ENCODE results near the gene TMEM176A.
A peak's percentile ranks its signal among the peaks of the same experiment; 100 is the strongest.

The TMEM176A gene

DNA sequence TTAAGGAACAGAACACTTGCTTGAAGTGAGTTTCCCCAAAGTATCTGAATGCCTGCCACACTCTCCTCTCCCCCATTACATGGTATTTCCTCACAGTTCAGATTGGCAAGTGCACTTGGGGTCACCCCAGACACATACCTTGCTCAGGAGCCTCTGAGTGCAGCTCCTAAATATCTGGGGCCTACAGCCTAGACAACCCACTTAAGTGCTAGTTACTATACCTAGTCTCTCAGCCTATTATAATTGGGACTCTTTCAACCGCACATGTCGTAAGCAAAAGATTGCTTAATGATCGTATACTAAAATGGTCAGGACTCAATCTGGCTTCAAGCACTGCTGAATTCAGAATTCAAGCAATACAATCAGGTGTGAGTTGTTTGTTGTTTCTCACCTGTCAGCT is 20.3 kb upstream of the TMEM176A start:
- Mint-ChIP-seq H3K4me1 (ENCODE audit: low read depth) (peaks cover 3% of the 10 kb centered on the region), H3K9me3 (no peaks in the 10 kb centered on the region), H3K4me3 (no peak overlapping the region), H3K27me3 (no peaks in the 10 kb centered on the region), H3K36me3 (ENCODE audit: low read depth) (no peaks in the 10 kb centered on the region), H3K27ac (no peak overlapping the region)
- no peak for DNase-seq

DNA sequence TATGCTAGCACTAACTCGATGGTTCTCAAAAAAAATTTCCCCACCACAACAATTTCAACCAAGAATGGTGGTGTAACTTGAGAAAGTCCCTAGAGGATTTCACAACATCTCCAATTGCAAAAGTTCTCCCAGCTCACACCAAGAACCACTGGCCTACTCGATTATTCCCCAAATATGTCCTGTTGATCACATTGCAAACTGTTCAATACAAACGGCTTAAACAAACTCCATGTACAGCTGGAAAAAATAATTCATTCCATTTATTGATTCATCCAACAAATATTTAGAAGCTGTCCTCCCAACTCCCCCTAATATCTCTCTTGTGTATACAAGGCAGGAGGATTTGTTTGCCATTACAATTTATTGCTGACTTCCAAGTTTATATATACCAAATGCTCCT is 19.5 kb upstream of the TMEM176A start:
- DNase-seq = no peak
- H3K9me3 Mint-ChIP-seq = no peaks in the 10 kb centered on the region
- H3K4me1 Mint-ChIP-seq (ENCODE audit: low read depth) = peaks cover 9% of the 10 kb centered on the region
- H3K4me3 Mint-ChIP-seq = no peak overlapping the region
- H3K27ac Mint-ChIP-seq = no peak overlapping the region
- H3K27me3 Mint-ChIP-seq = peaks cover 6% of the 10 kb centered on the region
- no peaks in the 10 kb centered on the region for H3K36me3 Mint-ChIP-seq (ENCODE audit: low read depth)

DNA sequence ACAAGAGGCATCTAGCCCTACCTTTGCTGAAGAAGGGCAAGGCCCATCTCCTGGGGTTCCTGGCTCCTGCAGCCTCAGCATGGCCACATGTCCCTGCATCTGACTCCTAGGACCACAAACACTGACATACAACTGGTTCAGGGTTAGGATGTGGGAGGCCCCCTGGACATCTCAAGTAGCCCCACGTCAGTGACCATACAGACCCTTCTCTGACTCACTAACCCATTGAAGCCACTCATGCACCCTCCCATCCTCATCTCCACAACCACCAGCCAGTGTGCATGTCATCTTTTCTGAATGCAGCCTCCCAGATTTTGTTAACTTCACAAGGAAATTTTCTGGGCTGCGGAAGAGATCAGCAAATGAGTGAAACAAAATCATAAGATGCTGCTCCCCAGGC is 18.6 kb upstream of the TMEM176A start:
- H3K4me1 Mint-ChIP-seq (ENCODE audit: low read depth) = peaks cover 10% of the 10 kb centered on the region
- no peaks in the 10 kb centered on the region for H3K9me3 Mint-ChIP-seq

DNA sequence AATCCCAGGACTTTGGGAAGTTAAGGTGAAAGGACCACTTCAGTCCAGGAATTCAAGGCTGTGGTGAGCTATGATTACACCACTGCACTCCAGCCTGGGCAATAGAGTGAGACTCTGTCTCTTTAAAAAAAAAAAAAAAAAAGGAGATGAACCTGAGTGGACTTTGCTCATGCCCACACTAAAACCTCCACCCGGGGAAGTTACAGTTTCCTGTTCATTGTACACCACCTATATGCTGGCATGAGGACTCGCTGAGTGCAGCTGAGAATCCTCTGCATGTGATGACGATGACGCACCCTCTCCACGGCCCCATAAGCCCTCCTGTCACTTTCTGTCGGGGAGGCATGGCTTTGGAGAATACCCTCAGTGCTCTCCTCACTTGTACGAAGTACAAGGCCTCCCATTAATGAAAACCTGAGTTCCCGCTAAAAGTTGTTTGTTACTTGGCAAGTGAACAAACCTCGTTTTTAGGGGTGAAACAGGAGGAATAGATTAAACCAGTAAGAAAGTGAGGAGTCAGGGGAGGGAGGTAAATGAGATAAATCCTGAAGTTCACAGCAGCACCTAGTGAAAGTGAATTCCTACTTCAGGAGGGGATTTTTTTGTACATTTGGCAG is 16.3 kb upstream of the TMEM176A start:
- no peak for DNase-seq
- H3K27me3 Mint-ChIP-seq = peaks cover 11% of the 10 kb centered on the region
- no peak overlapping the region for H3K4me3 Mint-ChIP-seq
- H3K9me3 Mint-ChIP-seq = no peaks in the 10 kb centered on the region
- peaks cover 7% of the 10 kb centered on the region for H3K4me1 Mint-ChIP-seq (ENCODE audit: low read depth)
- no peak overlapping the region for H3K27ac Mint-ChIP-seq
- no peaks in the 10 kb centered on the region for H3K36me3 Mint-ChIP-seq (ENCODE audit: low read depth)

More for the DNA sequence above, 18.6 kb upstream of the TMEM176A start:
- no peaks in the 10 kb centered on the region for H3K36me3 Mint-ChIP-seq (ENCODE audit: low read depth)
- no peak overlapping the region for H3K27ac Mint-ChIP-seq
- no peak overlapping the region for H3K4me3 Mint-ChIP-seq
- peaks cover 7% of the 10 kb centered on the region for H3K27me3 Mint-ChIP-seq
- DNase-seq = no peak

DNA sequence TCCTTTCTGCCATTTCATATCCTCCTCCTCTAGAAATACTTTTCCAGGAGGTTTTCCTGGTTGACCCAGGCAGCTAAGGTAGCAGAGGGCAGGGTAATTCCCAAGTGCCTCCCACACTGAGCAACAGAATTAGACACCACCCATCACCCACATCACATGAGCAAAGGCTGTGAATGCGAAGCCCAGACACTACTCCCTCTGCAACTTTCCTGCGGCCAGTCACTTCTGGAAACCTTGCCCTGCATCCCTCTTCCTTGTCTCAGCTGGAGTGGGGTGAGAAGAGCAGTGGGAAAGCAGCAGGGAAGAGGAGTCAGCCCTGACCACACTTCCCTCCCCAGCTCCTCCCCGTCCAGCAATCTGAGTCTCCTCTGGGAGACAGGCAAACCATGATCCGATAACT is 15.6 kb upstream of the TMEM176A start:
- peaks cover 7% of the 10 kb centered on the region for H3K4me1 Mint-ChIP-seq (ENCODE audit: low read depth)
- H3K27ac Mint-ChIP-seq = no peak overlapping the region
- no peaks in the 10 kb centered on the region for H3K9me3 Mint-ChIP-seq
- DNase-seq = no peak
- no peaks in the 10 kb centered on the region for H3K36me3 Mint-ChIP-seq (ENCODE audit: low read depth)
- no peak overlapping the region for H3K4me3 Mint-ChIP-seq
- peaks cover 11% of the 10 kb centered on the region for H3K27me3 Mint-ChIP-seq

DNA sequence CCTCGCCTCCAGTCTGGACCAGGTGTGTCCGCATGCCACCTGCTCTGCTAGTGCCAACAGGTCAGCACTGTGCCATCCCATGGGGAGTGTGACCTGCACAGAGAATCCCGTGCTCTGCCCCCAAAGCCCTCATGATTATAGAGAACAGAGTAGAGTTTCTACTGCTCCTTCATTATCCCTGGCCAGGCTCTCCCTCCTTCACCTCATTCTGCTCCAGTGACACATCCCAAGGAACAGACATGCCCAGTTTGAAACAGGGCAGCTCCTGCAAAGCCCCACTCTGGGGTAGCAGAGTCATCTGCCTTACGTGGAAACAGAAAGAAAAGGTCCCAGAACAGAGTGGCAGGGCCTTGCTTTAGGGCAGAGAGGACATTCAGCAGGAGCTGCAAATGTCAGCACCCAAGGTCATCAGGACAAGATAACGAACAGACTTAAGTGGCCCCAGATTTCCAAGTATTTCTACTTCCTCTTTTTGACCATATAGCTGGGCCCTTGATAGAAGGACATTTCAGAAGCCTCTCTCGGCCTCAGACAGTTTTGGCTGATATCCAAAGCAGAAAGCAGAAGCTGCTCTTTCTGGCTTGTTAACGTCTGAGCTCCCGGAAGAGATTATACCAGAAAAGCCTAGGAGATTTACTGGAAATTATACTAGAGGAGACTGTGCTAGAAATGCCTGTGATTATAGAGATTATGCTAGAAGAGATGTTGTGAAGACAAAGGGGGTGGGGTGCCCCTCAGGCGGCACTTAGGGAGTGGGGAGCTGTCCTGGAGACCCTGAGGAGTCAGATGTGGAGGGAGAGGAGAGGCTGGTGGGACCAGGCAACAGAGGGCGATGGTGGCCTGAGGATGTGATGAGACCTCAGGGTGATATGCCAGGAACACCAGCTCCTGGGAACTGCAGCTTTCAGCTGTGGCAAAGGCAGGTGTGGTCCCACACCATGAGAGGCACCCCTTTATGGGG is 13.0 kb upstream of the TMEM176A start:
- Mint-ChIP-seq H3K36me3 (ENCODE audit: low read depth) (no peaks in the 10 kb centered on the region), H3K4me3 (no peak overlapping the region), H3K27ac (no peak overlapping the region), H3K27me3 (peaks cover 11% of the 10 kb centered on the region), H3K9me3 (no peaks in the 10 kb centered on the region), H3K4me1 (ENCODE audit: low read depth) (peaks cover 7% of the 10 kb centered on the region)
- DNase-seq = no peak

DNA sequence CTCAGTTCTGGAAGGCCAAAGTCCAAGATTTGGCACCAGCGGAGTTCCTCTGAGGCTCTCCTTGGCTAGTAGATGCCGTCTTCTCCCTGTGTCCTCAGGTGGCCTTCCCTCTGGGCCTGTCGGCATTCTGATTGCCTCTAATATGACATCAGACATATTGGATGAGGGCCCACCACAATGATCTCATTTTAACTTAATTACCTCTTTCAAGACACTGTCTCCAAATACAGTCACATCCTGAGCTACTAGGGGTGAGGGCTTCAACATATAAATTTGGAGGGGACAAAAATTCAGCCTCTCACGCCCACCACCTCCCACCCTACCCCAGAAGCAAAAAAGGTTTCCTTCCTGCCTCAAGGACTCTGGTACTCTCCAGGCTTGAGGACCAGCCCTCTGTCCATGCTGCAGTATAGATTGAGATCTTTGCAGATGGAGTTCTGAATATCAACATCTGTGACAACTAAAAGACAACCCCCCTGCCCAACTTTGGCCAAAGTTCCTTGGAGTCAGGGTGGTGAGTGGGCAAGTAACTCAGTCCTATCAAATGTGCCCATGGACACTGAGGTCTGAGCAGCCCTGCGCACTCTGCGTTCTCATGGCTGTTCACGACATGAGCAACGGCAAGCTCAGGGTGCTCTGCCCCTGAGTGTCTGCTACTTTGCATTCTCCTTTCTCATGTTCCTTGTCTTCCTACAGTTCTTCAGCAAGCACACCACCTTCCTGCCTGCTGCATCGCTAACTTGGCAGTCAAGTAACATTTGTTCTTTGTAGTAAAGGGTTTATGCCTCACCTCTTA is 11.9 kb upstream of the TMEM176A start:
- H3K9me3 Mint-ChIP-seq = no peaks in the 10 kb centered on the region
- peaks cover 7% of the 10 kb centered on the region for H3K4me1 Mint-ChIP-seq (ENCODE audit: low read depth)
- DNase-seq = no peak
- H3K27me3 Mint-ChIP-seq = peaks cover 11% of the 10 kb centered on the region
- no peaks in the 10 kb centered on the region for H3K36me3 Mint-ChIP-seq (ENCODE audit: low read depth)
- H3K4me3 Mint-ChIP-seq = no peak overlapping the region
- no peak overlapping the region for H3K27ac Mint-ChIP-seq

DNA sequence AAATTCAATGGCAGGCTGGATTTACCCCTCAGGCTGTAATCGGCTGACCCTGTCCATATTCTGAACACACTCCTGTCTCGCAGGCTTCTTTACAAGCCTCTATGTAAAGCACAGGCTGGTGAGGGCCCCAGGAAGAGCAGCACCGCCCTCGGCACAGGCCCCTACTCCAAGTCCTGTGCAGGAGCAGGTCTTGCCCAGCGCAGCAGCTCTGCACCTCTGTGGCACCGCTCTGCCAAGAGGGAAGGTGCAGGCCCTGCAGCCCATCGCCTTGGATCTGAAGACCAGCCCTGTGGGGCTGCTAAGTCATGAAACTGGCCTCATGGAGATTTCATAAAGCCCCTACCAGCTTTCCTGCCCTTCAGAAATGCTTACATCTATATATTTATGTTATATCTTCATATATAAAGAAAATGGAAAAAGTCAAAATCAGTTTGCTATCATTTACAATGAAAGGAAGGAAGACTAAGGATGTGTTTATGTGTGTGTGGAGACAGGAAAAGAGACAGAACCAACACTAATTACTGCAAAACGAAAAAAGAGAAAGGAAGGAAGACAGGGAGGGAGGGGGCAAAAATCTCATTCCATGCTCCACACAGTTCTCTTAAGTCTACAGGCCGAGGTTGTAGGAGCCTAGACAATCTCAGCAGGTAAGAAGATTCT is 10.0 kb upstream of the TMEM176A start:
- Mint-ChIP-seq H3K27ac (no peak overlapping the region), H3K9me3 (no peaks in the 10 kb centered on the region), H3K36me3 (ENCODE audit: low read depth) (no peaks in the 10 kb centered on the region), H3K4me1 (ENCODE audit: low read depth) (peaks cover 6% of the 10 kb centered on the region), H3K4me3 (no peak overlapping the region), H3K27me3 (peaks cover 11% of the 10 kb centered on the region)
- no peak for DNase-seq

DNA sequence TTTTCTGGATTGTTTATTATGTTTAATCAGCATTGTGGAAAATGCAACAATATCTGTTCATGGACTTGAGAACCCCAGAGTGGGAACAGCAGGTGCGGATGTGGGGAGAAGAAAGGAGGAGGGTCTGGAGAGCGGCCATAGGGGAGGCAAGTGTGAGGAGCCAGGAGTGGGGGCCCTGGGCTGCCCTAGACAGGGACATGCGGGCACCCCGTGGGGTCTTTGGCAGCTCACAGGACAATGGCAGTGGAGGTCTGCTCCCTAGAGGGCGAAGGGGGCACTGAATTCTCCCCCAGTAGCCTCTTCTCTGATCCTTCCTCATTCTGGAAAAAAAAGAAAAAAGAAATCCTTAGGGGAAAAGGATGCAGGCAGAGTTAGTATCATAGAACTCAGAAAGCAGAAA is 9.3 kb upstream of the TMEM176A start:
- no peak for DNase-seq
- no peaks in the 10 kb centered on the region for H3K4me1 Mint-ChIP-seq (ENCODE audit: low read depth)
- peaks cover 12% of the 10 kb centered on the region for H3K27me3 Mint-ChIP-seq
- no peak overlapping the region for H3K4me3 Mint-ChIP-seq
- H3K36me3 Mint-ChIP-seq (ENCODE audit: low read depth) = no peaks in the 10 kb centered on the region
- H3K9me3 Mint-ChIP-seq = no peaks in the 10 kb centered on the region
- no peak overlapping the region for H3K27ac Mint-ChIP-seq

DNA sequence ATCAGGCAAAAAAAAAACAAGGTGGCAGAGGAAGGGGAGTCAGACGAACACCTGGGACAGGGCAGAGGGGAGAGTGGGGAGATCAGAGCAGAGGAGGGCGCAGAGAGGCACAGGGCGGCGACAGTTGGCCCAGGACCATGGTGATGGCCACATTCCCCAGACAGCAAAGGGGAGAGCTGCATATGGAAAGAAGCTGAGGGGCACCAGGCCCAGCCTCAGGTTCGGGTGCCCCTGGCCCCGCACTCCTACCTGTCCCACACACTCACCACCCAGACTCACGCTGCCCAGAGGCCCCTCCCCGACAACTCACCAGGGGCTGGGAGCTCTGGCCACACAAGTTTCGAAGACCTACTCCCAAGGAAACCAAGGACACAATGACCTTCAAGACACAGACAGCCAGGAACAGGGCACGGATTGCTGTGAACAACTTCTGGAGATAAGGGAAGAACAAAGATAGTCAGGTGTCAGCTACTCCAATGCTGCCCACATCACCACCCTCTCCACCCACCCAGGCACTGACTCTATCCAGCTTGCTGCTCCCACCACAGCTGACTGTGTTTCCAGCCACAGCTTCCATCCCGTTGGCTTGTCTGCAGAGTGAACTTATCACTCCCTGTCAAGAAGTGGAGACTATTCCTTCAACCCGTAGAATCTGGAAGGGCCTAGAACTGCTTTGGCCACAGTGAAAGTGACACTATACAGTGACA is 8.7 kb upstream of the TMEM176A start:
- no peak for DNase-seq
- Mint-ChIP-seq H3K4me3 (no peak overlapping the region), H3K9me3 (no peaks in the 10 kb centered on the region), H3K27me3 (peaks cover 13% of the 10 kb centered on the region), H3K4me1 (ENCODE audit: low read depth) (no peaks in the 10 kb centered on the region), H3K36me3 (ENCODE audit: low read depth) (no peaks in the 10 kb centered on the region), H3K27ac (no peak overlapping the region)

DNA sequence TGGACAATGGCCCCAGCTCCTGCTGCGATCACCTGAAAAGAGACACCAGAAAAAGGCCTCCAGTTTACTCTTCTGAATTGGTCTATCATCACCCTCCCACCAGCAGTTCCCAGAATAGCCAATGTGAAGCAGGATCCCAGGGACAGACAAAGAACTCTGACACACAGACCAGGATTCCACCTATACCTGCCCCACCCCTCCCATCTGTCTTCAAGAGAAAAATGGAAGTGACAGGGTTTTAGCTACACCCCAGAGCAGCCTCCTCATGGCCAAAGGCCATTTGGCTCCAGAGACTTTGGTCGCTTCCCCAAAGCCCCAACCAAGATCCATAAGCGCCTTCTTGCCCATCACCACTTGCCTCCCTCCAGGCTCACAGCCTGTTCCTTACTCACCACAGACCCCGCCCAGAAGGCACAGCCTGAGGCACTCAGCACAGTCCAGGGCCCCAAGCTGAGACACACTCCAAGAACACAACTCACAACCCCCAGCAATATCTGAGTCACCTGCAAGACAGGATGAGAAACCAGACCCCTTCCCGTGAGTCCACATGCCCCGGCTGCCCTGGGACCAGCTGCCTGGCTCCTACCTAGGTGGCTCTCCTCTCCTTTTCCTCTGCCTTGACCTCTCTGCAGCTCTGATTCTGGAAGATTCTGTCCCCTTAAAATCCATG is 6.9 kb upstream of the TMEM176A start:
- H3K36me3 Mint-ChIP-seq (ENCODE audit: low read depth) = no peaks in the 10 kb centered on the region
- DNase-seq = no peak
- peaks cover 27% of the 10 kb centered on the region for H3K27me3 Mint-ChIP-seq
- no peaks in the 10 kb centered on the region for H3K9me3 Mint-ChIP-seq
- no peak overlapping the region for H3K4me3 Mint-ChIP-seq
- H3K27ac Mint-ChIP-seq = no peak overlapping the region
- H3K4me1 Mint-ChIP-seq (ENCODE audit: low read depth) = no peaks in the 10 kb centered on the region

DNA sequence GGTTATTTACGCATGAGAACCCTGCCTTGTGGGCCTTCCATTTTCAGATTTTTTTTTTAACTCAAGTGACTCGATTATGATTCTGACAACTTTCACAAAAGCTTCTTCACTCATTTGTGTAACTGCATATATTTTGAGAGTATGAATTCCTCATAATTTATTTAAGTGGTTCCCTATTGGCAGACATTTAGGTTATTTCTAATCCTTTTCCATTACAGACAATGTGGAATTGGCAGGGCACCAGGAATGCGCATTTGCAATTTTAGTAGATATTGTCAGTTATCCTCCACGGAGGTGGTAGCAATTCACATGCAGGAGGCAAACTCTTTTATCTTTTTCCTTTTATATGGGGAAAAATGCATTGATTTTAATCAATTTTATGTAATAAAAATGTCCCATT is 2.9 kb upstream of the TMEM176A start:
- peaks cover 56% of the 10 kb centered on the region for H3K27me3 Mint-ChIP-seq
- H3K36me3 Mint-ChIP-seq (ENCODE audit: low read depth) = no peaks in the 10 kb centered on the region
- H3K4me1 Mint-ChIP-seq (ENCODE audit: low read depth) = peaks cover 6% of the 10 kb centered on the region
- H3K4me3 Mint-ChIP-seq = no peak overlapping the region
- H3K9me3 Mint-ChIP-seq = no peaks in the 10 kb centered on the region
- no peak for DNase-seq
- no peak overlapping the region for H3K27ac Mint-ChIP-seq

DNA sequence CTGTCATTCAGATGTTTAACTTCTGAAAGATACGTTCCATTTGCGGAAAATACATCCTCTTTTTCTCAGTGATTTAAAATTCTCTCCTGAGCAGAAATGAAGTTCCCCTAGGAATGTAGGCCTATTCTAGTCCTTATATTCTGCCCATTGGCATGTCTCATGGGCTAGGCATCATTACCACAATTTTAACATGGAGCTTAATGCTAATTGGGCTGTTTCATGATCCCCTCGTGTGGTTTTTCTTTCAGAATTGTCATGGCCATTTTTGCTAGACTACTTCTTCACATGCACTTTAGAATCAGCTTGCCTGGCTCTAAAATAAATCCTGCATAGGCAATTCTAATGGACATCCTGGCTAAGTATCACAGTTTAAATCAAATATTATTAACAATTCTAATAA is 1.4 kb upstream of the TMEM176A start:
- Mint-ChIP-seq H3K27me3 (peaks cover 70% of the 10 kb centered on the region), H3K4me3 (peak overlapping the region; percentile 35), H3K27ac (no peak overlapping the region), H3K4me1 (ENCODE audit: low read depth) (peaks cover 6% of the 10 kb centered on the region), H3K36me3 (ENCODE audit: low read depth) (no peaks in the 10 kb centered on the region), H3K9me3 (no peaks in the 10 kb centered on the region)
- no peak for DNase-seq
